ENCODE data around the gene WT1. TPM values are rescaled to one million over a fixed set of nuclear protein-coding genes. Genes with fewer than 3 reads are reported as not detected.

Gene WT1
- total RNA-seq, 1 donor from 2014 or later = not detected

- DNase-seq = no peak
Observed at GRCh38 chr11:32421992-32422391, 13.3 kb downstream of the WT1 start.

- no peak for DNase-seq
Observed at GRCh38 chr11:32420937-32421901, 14.1 kb downstream of the WT1 start.

GRCh38 chr11:32420139-32420538 is 15.2 kb downstream of the WT1 start:
- DNase-seq = no peak

- DNase-seq = no peak
Observed at GRCh38 chr11:32418836-32419235, 16.5 kb downstream of the WT1 start.

- no peak for DNase-seq
Observed at GRCh38 chr11:32417806-32418205, 17.5 kb downstream of the WT1 start.

GRCh38 chr11:32416301-32416700 is 19.0 kb downstream of the WT1 start:
- DNase-seq = no peak

GRCh38 chr11:32414925-32415324 is 20.4 kb downstream of the WT1 start:
- DNase-seq = no peak

- no peak for DNase-seq
Observed at GRCh38 chr11:32411942-32412615, 23.3 kb downstream of the WT1 start.

GRCh38 chr11:32405592-32405991 is 29.7 kb downstream of the WT1 start:
- DNase-seq = no peak

GRCh38 chr11:32402836-32403235 is 32.5 kb downstream of the WT1 start:
- DNase-seq = no peak

- DNase-seq = no peak
Observed at GRCh38 chr11:32400670-32401369, 34.5 kb downstream of the WT1 start.

GRCh38 chr11:32400196-32400595 is 35.1 kb downstream of the WT1 start:
- no peak for DNase-seq

GRCh38 chr11:32396991-32397390 is 38.3 kb downstream of the WT1 start:
- DNase-seq = no peak

- DNase-seq = no peak
Observed at GRCh38 chr11:32396331-32396730, 39.0 kb downstream of the WT1 start.

- no peak for DNase-seq
Observed at GRCh38 chr11:32395127-32395526, 40.2 kb downstream of the WT1 start.

- DNase-seq = no peak
Observed at GRCh38 chr11:32392840-32393239, 42.5 kb downstream of the WT1 start.

- DNase-seq = no peak
Observed at GRCh38 chr11:32391956-32392553, 43.3 kb downstream of the WT1 start.

GRCh38 chr11:32391479-32391878 is 43.9 kb downstream of the WT1 start:
- no peak for DNase-seq

GRCh38 chr11:32390712-32391111 is 44.6 kb downstream of the WT1 start:
- DNase-seq = no peak

- DNase-seq = no peak
Observed at GRCh38 chr11:32388871-32389770, 46.2 kb downstream of the WT1 start.

GRCh38 chr11:32388365-32388764 is 47.0 kb downstream of the WT1 start:
- no peak for DNase-seq
